ENCODE results near the gene SLC6A5.

The SLC6A5 gene

DNA sequence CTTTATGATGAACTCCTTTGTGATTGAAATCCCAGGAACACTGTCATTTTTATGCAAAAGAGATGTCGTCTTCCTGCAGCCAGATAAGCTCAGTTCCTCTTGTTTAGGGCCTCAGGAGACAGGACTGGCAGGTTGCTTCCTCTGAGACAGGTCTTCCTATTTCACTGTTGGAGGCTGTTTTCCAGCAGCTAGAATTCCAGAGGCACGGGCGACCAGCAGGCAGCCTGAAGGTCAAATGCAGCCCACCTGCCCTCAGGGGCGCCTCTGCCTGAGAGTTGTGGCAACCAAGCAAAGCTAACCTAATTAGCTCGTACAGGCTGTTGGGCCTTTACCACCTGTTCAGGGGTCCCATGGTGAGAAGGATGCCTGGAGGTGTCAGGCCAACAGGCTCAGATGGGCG is 22.3 kb downstream of the SLC6A5 start:
- no peak for DNase-seq (ENCODE audit: low read depth)
- no peak for TF ChIP-seq CTCF (IDR thresholded peaks at IDR 0.05; ENCODE audit: control insufficient read depth, extremely low read depth, insufficient read depth)
- H3K4me3 ChIP-seq (ENCODE audit: low read depth, low read length): no peak overlapping the region

GRCh38 chr11:20623252-20623651 is 23.8 kb downstream of the SLC6A5 start:
- DNase-seq (ENCODE audit: low read depth): no peak
- TF ChIP-seq CTCF (IDR thresholded peaks at IDR 0.05; ENCODE audit: control insufficient read depth, extremely low read depth, insufficient read depth): no peak

DNA sequence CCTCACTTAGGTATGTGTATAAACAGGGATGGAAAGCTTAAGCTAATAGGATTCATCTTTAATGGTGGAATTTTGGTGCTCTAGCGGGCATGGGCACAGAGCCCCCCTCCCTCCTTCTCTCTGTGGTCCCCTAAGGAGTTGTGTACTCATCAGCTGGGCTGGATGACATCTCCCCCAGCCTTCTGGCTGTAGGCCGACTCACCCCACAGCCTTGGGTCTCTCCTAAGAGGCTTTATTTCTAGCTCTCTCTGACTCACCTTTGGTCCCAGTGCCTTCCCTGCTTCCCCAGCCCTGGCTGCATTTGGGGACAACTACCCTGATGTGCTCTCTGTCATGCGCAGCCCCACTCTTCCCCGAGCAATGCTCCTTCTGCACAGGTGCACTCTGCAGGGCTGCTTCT is 26.9 kb downstream of the SLC6A5 start:
- no peak for DNase-seq (ENCODE audit: low read depth)
- no peak overlapping the region for H3K4me3 ChIP-seq (ENCODE audit: low read depth, low read length)
- TF ChIP-seq CTCF (IDR thresholded peaks at IDR 0.05; ENCODE audit: control insufficient read depth, extremely low read depth, insufficient read depth): no peak

More at GRCh38 chr11:20623252-20623651, 23.8 kb downstream of the SLC6A5 start:
- H3K4me3 ChIP-seq (ENCODE audit: low read depth, low read length): no peak overlapping the region

DNA sequence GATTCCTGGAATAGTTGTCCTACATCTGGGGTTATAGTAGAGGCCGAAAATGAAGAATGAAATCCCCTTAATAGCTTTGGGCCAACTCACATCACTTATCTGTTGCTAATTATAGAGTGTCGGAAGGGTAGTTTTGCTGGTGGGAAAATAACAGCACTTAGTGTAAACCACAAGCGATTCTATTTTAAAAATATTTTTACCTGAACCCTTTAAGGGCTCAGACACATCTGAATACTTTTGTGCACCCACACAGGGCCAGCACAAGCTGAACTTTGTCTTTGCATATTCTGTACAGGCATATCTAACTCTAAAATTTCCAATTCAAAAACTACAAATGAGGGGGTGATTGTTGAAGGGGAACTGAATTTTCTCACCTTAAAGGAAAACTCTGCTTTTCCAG is 27.6 kb downstream of the SLC6A5 start:
- no peak for DNase-seq (ENCODE audit: low read depth)

GRCh38 chr11:20627701-20628100 is 28.3 kb downstream of the SLC6A5 start:
- no peak overlapping the region for H3K4me3 ChIP-seq (ENCODE audit: low read depth, low read length)
- TF ChIP-seq CTCF (IDR thresholded peaks at IDR 0.05; ENCODE audit: control insufficient read depth, extremely low read depth, insufficient read depth): no peak
- DNase-seq (ENCODE audit: low read depth): no peak

More for the DNA sequence above, 27.6 kb downstream of the SLC6A5 start:
- H3K4me3 ChIP-seq (ENCODE audit: low read depth, low read length): no peak overlapping the region
- TF ChIP-seq CTCF (IDR thresholded peaks at IDR 0.05; ENCODE audit: control insufficient read depth, extremely low read depth, insufficient read depth): no peak

GRCh38 chr11:20631519-20632168 is 32.2 kb downstream of the SLC6A5 start:
- H3K4me3 ChIP-seq (ENCODE audit: low read depth, low read length): no peak overlapping the region
- no peak for TF ChIP-seq CTCF (IDR thresholded peaks at IDR 0.05; ENCODE audit: control insufficient read depth, extremely low read depth, insufficient read depth)
- DNase-seq (ENCODE audit: low read depth): no peak

GRCh38 chr11:20632169-20632532 is 32.7 kb downstream of the SLC6A5 start:
- TF ChIP-seq CTCF (IDR thresholded peaks at IDR 0.05; ENCODE audit: control insufficient read depth, extremely low read depth, insufficient read depth): no peak
- DNase-seq (ENCODE audit: low read depth): no peak
- H3K4me3 ChIP-seq (ENCODE audit: low read depth, low read length): no peak overlapping the region

Measured in LNCaP clone FGC (cell line).